OCI-LY1 (cell line): Measurements from ENCODE around the gene CHID1.

Experiments
- EZH2 ChIP-seq: fragments of 200-600 bp; sonication (generic), shearing (Covaris generic); IDR thresholded peaks from 2 replicates; pipeline ENCODE4 v1.8.0; 2017; ENCODE audit warnings: borderline replicate concordance, mixed run types, mild to moderate bottlenecking, antibody characterized with exemption, low read length, moderate library complexity, mixed read lengths
- TF ChIP-seq, protein P1 (sequence below): fragments of 200-600 bp; sonication (generic), shearing (Covaris generic); IDR thresholded peaks from 2 replicates; pipeline ENCODE4 v1.5.1; 2017; ENCODE audit warnings: mild to moderate bottlenecking, antibody characterized with exemption, low read length, moderate library complexity, mixed read lengths

DNA sequence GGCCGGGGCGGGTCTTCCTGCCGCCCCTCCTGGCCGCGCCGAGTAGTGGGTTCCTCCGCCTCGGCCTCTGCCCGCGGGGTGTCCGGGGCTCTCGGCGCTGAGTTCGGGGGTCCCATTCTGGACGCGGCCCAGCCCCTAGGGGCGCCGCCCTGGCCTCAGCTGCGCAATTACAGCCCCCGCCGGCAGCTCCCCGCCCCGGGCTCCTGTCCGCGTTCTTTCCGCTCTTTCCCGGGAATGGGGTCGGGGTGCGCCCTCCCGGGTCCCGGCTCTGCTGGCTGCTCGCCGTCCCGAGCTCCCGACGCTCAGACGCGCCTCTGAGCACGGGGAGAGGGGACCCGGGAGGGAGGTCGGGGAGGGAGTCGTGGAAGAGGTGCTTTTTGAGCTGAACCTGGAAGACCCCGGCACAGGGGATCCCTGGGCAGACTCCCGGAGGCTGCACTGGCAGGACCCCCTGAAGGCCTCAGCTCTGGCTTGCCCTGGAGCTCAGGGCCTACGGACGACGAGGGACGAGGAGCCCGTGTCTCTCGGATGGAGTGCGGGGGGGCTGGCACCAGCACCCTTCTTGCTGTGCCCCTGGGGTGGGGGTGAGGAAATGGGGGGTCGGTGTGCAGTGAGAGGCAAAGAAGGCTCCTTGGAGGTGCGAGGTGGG is 67.4 kb downstream of the CHID1 start:
- TF ChIP-seq, protein P1, sequence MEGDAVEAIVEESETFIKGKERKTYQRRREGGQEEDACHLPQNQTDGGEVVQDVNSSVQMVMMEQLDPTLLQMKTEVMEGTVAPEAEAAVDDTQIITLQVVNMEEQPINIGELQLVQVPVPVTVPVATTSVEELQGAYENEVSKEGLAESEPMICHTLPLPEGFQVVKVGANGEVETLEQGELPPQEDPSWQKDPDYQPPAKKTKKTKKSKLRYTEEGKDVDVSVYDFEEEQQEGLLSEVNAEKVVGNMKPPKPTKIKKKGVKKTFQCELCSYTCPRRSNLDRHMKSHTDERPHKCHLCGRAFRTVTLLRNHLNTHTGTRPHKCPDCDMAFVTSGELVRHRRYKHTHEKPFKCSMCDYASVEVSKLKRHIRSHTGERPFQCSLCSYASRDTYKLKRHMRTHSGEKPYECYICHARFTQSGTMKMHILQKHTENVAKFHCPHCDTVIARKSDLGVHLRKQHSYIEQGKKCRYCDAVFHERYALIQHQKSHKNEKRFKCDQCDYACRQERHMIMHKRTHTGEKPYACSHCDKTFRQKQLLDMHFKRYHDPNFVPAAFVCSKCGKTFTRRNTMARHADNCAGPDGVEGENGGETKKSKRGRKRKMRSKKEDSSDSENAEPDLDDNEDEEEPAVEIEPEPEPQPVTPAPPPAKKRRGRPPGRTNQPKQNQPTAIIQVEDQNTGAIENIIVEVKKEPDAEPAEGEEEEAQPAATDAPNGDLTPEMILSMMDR = no peak
- TF ChIP-seq EZH2 = no peak
